Measurements from ENCODE around the gene EEIG1.

DNA sequence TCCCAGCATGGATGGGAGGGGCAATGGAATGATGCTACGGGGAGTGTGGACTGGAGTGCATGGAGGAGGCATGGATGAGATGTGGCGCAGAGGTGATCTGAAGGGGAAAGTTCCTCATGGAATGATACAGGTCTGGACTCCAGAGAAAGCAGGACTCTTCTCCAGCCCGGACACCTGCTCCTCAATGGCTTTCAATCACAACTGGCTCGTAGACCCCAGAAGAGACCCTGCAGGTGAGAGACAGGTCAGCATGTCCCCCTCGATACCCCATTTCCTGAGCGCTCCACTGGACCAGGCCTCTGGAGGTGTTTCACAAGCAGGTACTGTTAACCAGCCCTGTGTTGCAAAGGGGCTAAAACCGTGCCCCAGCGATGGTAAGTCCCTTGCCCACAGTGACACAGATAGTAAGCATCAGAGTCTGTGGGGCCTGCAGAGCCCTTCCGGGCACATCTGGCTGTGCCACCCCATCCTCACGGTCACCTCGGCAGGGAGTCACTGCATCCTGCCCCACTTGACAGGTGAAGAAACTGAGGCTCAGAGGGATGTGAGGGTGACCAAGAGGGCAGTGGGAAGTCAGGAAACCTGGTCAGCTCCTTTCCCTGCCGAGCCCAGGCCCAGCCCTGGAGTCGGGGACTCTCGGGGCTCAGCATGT is 37.7 kb downstream of the EEIG1 start:
- TF ChIP-seq, protein P1, sequence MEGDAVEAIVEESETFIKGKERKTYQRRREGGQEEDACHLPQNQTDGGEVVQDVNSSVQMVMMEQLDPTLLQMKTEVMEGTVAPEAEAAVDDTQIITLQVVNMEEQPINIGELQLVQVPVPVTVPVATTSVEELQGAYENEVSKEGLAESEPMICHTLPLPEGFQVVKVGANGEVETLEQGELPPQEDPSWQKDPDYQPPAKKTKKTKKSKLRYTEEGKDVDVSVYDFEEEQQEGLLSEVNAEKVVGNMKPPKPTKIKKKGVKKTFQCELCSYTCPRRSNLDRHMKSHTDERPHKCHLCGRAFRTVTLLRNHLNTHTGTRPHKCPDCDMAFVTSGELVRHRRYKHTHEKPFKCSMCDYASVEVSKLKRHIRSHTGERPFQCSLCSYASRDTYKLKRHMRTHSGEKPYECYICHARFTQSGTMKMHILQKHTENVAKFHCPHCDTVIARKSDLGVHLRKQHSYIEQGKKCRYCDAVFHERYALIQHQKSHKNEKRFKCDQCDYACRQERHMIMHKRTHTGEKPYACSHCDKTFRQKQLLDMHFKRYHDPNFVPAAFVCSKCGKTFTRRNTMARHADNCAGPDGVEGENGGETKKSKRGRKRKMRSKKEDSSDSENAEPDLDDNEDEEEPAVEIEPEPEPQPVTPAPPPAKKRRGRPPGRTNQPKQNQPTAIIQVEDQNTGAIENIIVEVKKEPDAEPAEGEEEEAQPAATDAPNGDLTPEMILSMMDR (optimal IDR thresholded peaks at IDR 0.05 in 1 of 3, IDR thresholded peaks at IDR 0.05 in 1 of 3, conservative IDR thresholded peaks at IDR 0.05 in 1 of 3; ENCODE audit: extremely low read depth in 1 of 3, insufficient read depth in 2 of 3, low read length in 3 of 3) = no peak
- no peak for TF ChIP-seq EZH2 (IDR thresholded peaks at IDR 0.05; ENCODE audit: low read length)
